ENCODE measurements around the gene E2F7.

The E2F7 gene

GRCh38 chr12:77062846-77063461 is 2.4 kb downstream of the E2F7 start:
- no peaks in the 10 kb centered on the region for H3K27me3 ChIP-seq (ENCODE audit: control insufficient read depth, insufficient read depth, low read length)
- no peak overlapping the region for H3K27ac ChIP-seq (ENCODE audit: low read length)
- H3K36me3 ChIP-seq (ENCODE audit: control insufficient read depth, low read depth, low read length): peaks cover 50% of the 10 kb centered on the region
- no peaks in the 10 kb centered on the region for H3K9me3 ChIP-seq (ENCODE audit: control insufficient read depth, low read depth, low read length)
- no peak overlapping the region for H3K4me3 ChIP-seq (ENCODE audit: low read length)
- H3K4me1 ChIP-seq (ENCODE audit: control insufficient read depth, low read depth, low read length): peaks cover 17% of the 10 kb centered on the region
- no peak overlapping the region for H3K9ac ChIP-seq (ENCODE audit: low read length)

DNA sequence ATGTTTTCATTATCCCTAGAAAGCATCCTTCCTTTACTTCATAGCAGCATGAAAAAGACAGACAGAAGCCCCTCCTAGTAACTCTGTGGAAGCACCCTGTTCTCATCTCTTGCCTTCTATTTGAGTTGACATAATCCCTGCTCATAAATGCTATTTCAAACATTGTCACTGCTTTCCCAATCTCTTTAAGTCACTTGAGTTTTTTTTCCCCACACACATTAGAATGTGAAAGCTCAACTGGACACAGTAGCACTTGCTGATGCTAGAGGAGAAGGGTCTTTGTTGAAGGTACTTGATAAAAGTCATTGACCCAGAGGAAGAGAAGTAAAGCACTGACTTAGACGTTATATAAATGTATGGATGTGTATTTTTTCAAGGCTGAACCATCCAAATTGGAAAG is 3.0 kb downstream of the E2F7 start:
- Histone ChIP-seq H3K4me1 (ENCODE audit: control insufficient read depth, low read depth, low read length) (peaks cover 17% of the 10 kb centered on the region), H3K27me3 (ENCODE audit: control insufficient read depth, insufficient read depth, low read length) (no peaks in the 10 kb centered on the region), H3K4me3 (ENCODE audit: low read length) (no peak overlapping the region), H3K36me3 (ENCODE audit: control insufficient read depth, low read depth, low read length) (peaks cover 55% of the 10 kb centered on the region), H3K27ac (ENCODE audit: low read length) (no peak overlapping the region), H3K9ac (ENCODE audit: low read length) (no peak overlapping the region), H3K9me3 (ENCODE audit: control insufficient read depth, low read depth, low read length) (no peaks in the 10 kb centered on the region)

- Histone ChIP-seq H3K27me3 (ENCODE audit: control insufficient read depth, insufficient read depth, low read length) (no peaks in the 10 kb centered on the region), H3K36me3 (ENCODE audit: control insufficient read depth, low read depth, low read length) (peaks cover 63% of the 10 kb centered on the region), H3K27ac (ENCODE audit: low read length) (no peak overlapping the region), H3K4me1 (ENCODE audit: control insufficient read depth, low read depth, low read length) (peaks cover 9% of the 10 kb centered on the region), H3K9ac (ENCODE audit: low read length) (no peak overlapping the region), H3K9me3 (ENCODE audit: control insufficient read depth, low read depth, low read length) (no peaks in the 10 kb centered on the region), H3K4me3 (ENCODE audit: low read length) (no peak overlapping the region)
Observed at GRCh38 chr12:77060883-77061240, 4.5 kb downstream of the E2F7 start.

DNA sequence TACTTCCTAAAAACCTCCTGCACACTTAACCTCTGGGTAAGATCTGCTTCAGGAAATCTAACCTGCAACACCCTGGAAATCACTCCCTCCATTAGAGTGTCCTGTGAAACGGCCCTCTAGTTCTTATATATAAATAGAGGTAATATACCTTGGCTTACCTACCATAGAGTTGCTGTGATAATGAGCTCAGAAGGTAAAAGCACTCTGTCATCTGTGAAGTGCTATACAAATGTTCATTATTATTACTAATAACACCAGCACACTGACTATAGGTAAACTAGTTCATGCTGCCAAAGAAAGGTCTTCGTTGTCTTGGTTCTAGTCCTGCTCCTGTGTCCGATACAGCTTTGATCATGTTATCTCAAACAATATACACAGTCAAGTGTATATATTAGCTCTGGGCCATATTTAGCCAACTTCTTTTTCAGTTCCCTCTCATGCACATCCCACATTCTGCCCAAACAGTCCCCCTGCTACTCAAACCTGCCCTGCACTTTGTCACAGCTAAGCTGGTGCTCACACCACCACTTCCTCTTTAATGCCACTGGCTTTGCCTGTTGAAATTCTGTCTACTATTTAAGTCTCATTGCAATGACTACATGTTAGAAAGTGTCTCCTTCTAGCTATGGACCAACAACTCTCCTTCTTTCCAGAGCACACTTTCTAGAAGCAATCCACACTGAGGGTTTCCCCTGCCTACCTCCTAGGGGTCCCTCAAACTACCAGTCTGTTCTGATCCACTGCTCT is 5.1 kb downstream of the E2F7 start:
- Histone ChIP-seq H3K9ac (ENCODE audit: low read length) (no peak overlapping the region), H3K4me1 (ENCODE audit: control insufficient read depth, low read depth, low read length) (peaks cover 9% of the 10 kb centered on the region), H3K27me3 (ENCODE audit: control insufficient read depth, insufficient read depth, low read length) (no peaks in the 10 kb centered on the region), H3K9me3 (ENCODE audit: control insufficient read depth, low read depth, low read length) (no peaks in the 10 kb centered on the region), H3K36me3 (ENCODE audit: control insufficient read depth, low read depth, low read length) (peaks cover 67% of the 10 kb centered on the region), H3K27ac (ENCODE audit: low read length) (no peak overlapping the region), H3K4me3 (ENCODE audit: low read length) (no peak overlapping the region)

DNA sequence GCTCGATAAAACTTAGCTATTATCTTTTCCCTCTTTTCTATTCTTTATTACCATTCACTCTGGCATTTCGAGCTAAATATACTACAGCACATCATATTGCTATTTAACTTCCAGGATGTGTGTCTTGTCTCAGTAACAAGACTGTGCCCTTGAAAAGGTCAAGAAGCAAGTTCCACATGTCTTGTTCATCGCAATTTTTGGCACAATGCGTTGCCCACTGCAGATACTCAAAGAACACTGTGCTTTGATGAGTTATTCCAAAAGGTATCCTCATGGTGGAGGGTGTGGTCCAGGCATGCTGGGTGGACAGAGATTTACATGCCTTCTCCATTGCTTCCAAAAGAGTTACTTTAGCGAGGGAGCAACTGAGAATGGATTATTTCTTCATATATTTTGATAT is 6.6 kb downstream of the E2F7 start:
- no peak overlapping the region for H3K27ac ChIP-seq (ENCODE audit: low read length)
- peaks cover 78% of the 10 kb centered on the region for H3K36me3 ChIP-seq (ENCODE audit: control insufficient read depth, low read depth, low read length)
- H3K4me1 ChIP-seq (ENCODE audit: control insufficient read depth, low read depth, low read length): peaks cover 2% of the 10 kb centered on the region
- H3K4me3 ChIP-seq (ENCODE audit: low read length): no peak overlapping the region
- H3K27me3 ChIP-seq (ENCODE audit: control insufficient read depth, insufficient read depth, low read length): no peaks in the 10 kb centered on the region
- H3K9ac ChIP-seq (ENCODE audit: low read length): no peak overlapping the region
- H3K9me3 ChIP-seq (ENCODE audit: control insufficient read depth, low read depth, low read length): no peaks in the 10 kb centered on the region

DNA sequence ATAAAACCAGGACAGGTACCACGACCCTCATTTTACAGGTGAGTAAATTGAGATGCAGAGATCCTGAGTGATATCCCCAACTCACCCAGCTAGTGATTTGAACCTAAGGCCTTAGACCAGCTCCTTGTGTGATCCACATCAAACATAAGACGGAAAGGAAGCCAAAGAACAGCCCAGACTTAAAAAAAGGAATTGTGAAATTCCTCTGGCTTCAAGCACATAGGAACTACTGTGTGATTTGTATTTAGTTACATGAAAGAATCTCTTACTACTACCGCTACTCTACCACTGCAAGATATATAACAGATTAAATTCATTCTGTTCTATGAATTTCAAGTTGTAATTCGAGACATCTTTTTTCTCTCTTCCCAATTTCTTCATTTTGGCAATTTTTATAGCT is 10.5 kb downstream of the E2F7 start:
- peaks cover 58% of the 10 kb centered on the region for H3K36me3 ChIP-seq (ENCODE audit: control insufficient read depth, low read depth, low read length)
- H3K4me3 ChIP-seq (ENCODE audit: low read length): no peak overlapping the region
- H3K9me3 ChIP-seq (ENCODE audit: control insufficient read depth, low read depth, low read length): no peaks in the 10 kb centered on the region
- no peak overlapping the region for H3K27ac ChIP-seq (ENCODE audit: low read length)
- no peaks in the 10 kb centered on the region for H3K4me1 ChIP-seq (ENCODE audit: control insufficient read depth, low read depth, low read length)
- no peak overlapping the region for H3K9ac ChIP-seq (ENCODE audit: low read length)
- no peaks in the 10 kb centered on the region for H3K27me3 ChIP-seq (ENCODE audit: control insufficient read depth, insufficient read depth, low read length)

DNA sequence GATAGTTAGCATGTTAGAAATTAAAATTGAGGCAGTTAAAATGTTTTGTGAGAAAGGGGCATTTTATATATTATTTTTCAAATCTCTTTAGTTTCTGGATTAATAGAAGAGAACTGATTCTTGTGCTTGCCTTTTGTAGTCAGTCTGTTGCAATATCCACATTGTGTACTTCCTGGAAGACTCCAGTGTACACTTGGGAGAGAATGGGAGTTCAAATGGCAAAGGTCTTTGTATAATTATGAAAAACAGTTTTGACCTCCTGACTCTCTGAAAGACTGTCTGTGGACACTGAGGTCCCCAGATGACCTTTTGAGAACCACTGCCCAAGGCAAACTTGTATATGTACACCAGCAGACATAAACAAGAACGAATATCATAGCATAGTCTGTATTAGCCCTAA is 12.1 kb downstream of the E2F7 start:
- Histone ChIP-seq H3K9ac (ENCODE audit: low read length) (no peak overlapping the region), H3K27ac (ENCODE audit: low read length) (no peak overlapping the region), H3K9me3 (ENCODE audit: control insufficient read depth, low read depth, low read length) (no peaks in the 10 kb centered on the region), H3K36me3 (ENCODE audit: control insufficient read depth, low read depth, low read length) (peaks cover 51% of the 10 kb centered on the region), H3K27me3 (ENCODE audit: control insufficient read depth, insufficient read depth, low read length) (no peaks in the 10 kb centered on the region), H3K4me3 (ENCODE audit: low read length) (no peak overlapping the region), H3K4me1 (ENCODE audit: control insufficient read depth, low read depth, low read length) (no peaks in the 10 kb centered on the region)

DNA sequence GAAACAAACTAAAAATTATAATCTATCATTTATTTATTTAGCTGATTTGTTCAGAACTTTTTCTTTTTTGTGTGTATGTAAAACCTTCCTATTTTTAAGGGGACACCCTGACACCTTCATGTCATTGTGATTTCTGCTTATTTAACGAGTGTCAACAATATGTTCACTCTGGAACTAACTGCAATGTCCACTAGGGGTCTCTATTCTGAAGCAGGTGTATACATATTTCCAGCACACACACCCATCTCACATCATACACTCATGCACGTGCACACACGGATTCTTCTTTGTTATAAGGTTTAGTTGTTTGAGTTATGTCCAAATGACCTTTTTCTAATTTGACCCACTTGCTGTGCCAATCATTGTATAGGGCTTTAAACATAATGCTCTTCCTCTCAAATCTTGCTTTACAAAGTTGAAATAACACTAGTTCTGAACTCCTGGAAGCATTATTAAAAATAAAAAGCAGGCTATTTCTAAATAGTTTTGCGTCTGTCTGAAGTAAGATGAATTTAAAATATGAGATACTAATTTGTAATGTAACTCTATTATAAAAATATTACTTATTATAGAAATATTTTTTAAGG is 15.5 kb downstream of the E2F7 start:
- no peak overlapping the region for H3K9ac ChIP-seq (ENCODE audit: low read length)
- H3K4me1 ChIP-seq (ENCODE audit: control insufficient read depth, low read depth, low read length): no peaks in the 10 kb centered on the region
- peaks cover 63% of the 10 kb centered on the region for H3K36me3 ChIP-seq (ENCODE audit: control insufficient read depth, low read depth, low read length)
- H3K27ac ChIP-seq (ENCODE audit: low read length): no peak overlapping the region
- no peaks in the 10 kb centered on the region for H3K9me3 ChIP-seq (ENCODE audit: control insufficient read depth, low read depth, low read length)
- no peak overlapping the region for H3K4me3 ChIP-seq (ENCODE audit: low read length)
- H3K27me3 ChIP-seq (ENCODE audit: control insufficient read depth, insufficient read depth, low read length): no peaks in the 10 kb centered on the region

- no peaks in the 10 kb centered on the region for H3K9me3 ChIP-seq (ENCODE audit: control insufficient read depth, low read depth, low read length)
- H3K27ac ChIP-seq (ENCODE audit: low read length): no peak overlapping the region
- H3K9ac ChIP-seq (ENCODE audit: low read length): no peak overlapping the region
- H3K4me3 ChIP-seq (ENCODE audit: low read length): no peak overlapping the region
- peaks cover 65% of the 10 kb centered on the region for H3K36me3 ChIP-seq (ENCODE audit: control insufficient read depth, low read depth, low read length)
- H3K27me3 ChIP-seq (ENCODE audit: control insufficient read depth, insufficient read depth, low read length): no peaks in the 10 kb centered on the region
- H3K4me1 ChIP-seq (ENCODE audit: control insufficient read depth, low read depth, low read length): no peaks in the 10 kb centered on the region
Observed at GRCh38 chr12:77047341-77048109, 17.8 kb downstream of the E2F7 start.

GRCh38 chr12:77046468-77046867 is 18.9 kb downstream of the E2F7 start:
- Histone ChIP-seq H3K27me3 (ENCODE audit: control insufficient read depth, insufficient read depth, low read length) (no peaks in the 10 kb centered on the region), H3K36me3 (ENCODE audit: control insufficient read depth, low read depth, low read length) (peaks cover 75% of the 10 kb centered on the region), H3K4me3 (ENCODE audit: low read length) (no peak overlapping the region)

DNA sequence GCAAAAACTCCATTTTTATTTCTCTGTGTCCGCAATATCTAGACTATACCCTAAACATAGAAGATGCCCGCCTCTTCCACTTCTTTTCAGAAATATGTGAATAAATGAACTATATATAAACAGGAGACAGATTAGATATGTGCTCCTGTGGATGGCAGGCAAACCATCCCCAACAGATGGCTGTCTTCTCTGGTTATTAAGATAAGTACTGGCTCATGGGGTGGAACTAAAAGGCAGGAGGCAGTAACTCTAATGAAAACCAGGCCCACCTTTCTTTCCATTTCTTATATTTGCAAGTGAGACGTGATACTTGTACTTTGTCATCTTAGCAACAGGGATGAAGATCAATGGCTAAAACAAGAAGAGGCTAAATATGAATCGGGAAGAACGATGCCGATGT is 20.2 kb downstream of the E2F7 start:
- no peak overlapping the region for H3K4me3 ChIP-seq (ENCODE audit: low read length)
- H3K9ac ChIP-seq (ENCODE audit: low read length): no peak overlapping the region
- no peaks in the 10 kb centered on the region for H3K9me3 ChIP-seq (ENCODE audit: control insufficient read depth, low read depth, low read length)
- no peak overlapping the region for H3K27ac ChIP-seq (ENCODE audit: low read length)
- peaks cover 87% of the 10 kb centered on the region for H3K36me3 ChIP-seq (ENCODE audit: control insufficient read depth, low read depth, low read length)
- no peaks in the 10 kb centered on the region for H3K4me1 ChIP-seq (ENCODE audit: control insufficient read depth, low read depth, low read length)
- H3K27me3 ChIP-seq (ENCODE audit: control insufficient read depth, insufficient read depth, low read length): no peaks in the 10 kb centered on the region

More at GRCh38 chr12:77046468-77046867, 18.9 kb downstream of the E2F7 start:
- no peaks in the 10 kb centered on the region for H3K9me3 ChIP-seq (ENCODE audit: control insufficient read depth, low read depth, low read length)
- H3K27ac ChIP-seq (ENCODE audit: low read length): no peak overlapping the region
- H3K9ac ChIP-seq (ENCODE audit: low read length): no peak overlapping the region
- no peaks in the 10 kb centered on the region for H3K4me1 ChIP-seq (ENCODE audit: control insufficient read depth, low read depth, low read length)
